Lower leg skin (tissue), 4 donors: ENCODE data around the gene RRP1B. TPM values are rescaled to one million over a fixed set of nuclear protein-coding genes. Genes with fewer than 3 reads are reported as not detected.
A peak's percentile ranks its signal among the peaks of the same experiment; 100 is the strongest.
"Not testable (repeated sequence)": the region's sequence is repeated elsewhere in the genome, so short reads cannot be mapped to it uniquely, and the experiment has no call there.

Source experiments
- DNase-seq, 2 donors: peaks; one replicate each; pipeline ENCODE4 v3.0.0-alpha.2; 2019; ENCODE audit warnings: low spot score in 2 of 2
- H3K4me3 ChIP-seq: fragments of 200-600 bp; sonication (generic); 2 replicates; pipeline ENCODE4 v1.5.1; 2017; ENCODE audit warnings: mild to moderate bottlenecking, low read depth; ENCODE audit not compliant: poor library complexity, severe bottlenecking
- POLR2A ChIP-seq, 2 donors: fragments of 450-650 bp; IDR thresholded peaks; one replicate each; pipeline ENCODE4 v1.6.1; 2016 to 2017; ENCODE audit warnings: antibody characterized with exemption in 2 of 2, mild to moderate bottlenecking in 1 of 2, moderate library complexity in 1 of 2
- WGBS, 2 donors: methylation state at CpG; one replicate each; pipeline ENCODE4 v1.1.5; 2018; 5-methylcytosine and 5-hydroxymethylcytosine counted together
- intact Hi-C: fragments of 100-400 bp; cut with DNase I; formaldehyde crosslinking; loops from one replicate; pipeline ENCODE4 v1.15.0; 2023; ENCODE audit warnings: low total_unique reads
- total RNA-seq, 4 donors: library from RNA; depleted of rRNA; stranded (reverse); fragments of >200 nt; gene quantifications; one replicate each; pipeline ENCODE4 v1.1.0, GENCODE V29; 2016
- TF ChIP-seq, protein P1 (sequence below), 3 donors: fragments of 450-650 bp; IDR thresholded peaks; one replicate each; pipeline ENCODE4 v1.5.1; 2016; ENCODE audit warnings: antibody characterized with exemption in 3 of 3, mild to moderate bottlenecking in 3 of 3, moderate library complexity in 2 of 3

Gene RRP1B
- total RNA-seq, 4 donors from 2014 or later, result 15.4 to 22.2 (median 19.5) TPM

GRCh38 chr21:43667191-43667904 lies 8.0 kb downstream of the RRP1B start:
- H3K4me3 ChIP-seq, result no peak overlapping the region
- intact Hi-C loops, result loop anchor here (10.0 kb wide), 2 partner anchors 57 to 117 kb away; partner anchors contain the start of gene RRP1
- WGBS, 2 donors, result 80 to 86% methylated on average over 7 of the region's 7 CpGs
- DNase-seq, result peak in 1 of 2 donors; percentile 23
- TF ChIP-seq POLR2A (IDR thresholded peaks at IDR 0.05), result no peak
- TF ChIP-seq, protein P1, sequence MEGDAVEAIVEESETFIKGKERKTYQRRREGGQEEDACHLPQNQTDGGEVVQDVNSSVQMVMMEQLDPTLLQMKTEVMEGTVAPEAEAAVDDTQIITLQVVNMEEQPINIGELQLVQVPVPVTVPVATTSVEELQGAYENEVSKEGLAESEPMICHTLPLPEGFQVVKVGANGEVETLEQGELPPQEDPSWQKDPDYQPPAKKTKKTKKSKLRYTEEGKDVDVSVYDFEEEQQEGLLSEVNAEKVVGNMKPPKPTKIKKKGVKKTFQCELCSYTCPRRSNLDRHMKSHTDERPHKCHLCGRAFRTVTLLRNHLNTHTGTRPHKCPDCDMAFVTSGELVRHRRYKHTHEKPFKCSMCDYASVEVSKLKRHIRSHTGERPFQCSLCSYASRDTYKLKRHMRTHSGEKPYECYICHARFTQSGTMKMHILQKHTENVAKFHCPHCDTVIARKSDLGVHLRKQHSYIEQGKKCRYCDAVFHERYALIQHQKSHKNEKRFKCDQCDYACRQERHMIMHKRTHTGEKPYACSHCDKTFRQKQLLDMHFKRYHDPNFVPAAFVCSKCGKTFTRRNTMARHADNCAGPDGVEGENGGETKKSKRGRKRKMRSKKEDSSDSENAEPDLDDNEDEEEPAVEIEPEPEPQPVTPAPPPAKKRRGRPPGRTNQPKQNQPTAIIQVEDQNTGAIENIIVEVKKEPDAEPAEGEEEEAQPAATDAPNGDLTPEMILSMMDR (IDR thresholded peaks at IDR 0.05), result no peak

DNA sequence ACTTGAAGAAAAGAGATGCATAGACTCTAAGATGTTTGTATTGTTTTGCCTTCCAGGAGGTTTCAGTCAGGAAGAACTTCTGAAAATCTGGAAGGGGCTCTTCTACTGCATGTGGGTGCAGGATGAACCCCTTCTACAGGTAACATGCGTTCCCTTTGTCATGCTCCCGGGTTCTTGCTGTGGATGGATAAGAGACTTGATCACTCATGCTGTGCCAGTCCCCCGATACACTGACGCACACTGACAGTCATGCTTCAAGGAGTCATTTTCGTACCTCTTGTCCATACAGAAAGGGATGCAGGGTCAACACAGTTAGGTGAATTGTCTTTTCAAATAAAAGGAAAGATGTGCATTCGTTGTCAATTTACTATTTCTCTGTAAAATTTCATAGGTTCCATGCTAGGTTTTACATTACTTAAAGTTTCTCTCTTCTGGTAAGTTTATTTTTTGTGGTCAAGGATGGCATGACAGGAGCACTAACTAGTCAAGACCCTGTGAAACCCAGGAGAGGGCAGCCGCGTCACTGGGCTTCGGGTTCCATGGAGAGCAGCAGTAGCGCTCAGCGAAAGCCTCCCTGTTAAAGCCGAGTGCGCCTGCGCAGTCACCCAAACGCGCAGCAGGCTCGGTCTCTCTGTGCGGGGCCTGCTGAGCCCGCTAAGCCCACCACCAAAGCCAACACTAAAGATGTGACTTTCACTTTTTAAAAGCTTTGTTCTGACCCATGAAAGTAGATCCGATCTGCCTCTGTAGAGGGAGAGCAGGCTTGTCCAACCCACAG lies 10.7 kb downstream of the RRP1B start:
- 92 to 93% methylated on average over 20 of the region's 20 CpGs for WGBS, 2 donors
- DNase-seq, result peak in 1 of 2 donors; percentile 60
- no peak for TF ChIP-seq POLR2A (IDR thresholded peaks at IDR 0.05)
- TF ChIP-seq, protein P1 (IDR thresholded peaks at IDR 0.05), result no peak
- intact Hi-C loops, result loop anchor here (10.0 kb wide), 2 partner anchors 55 to 115 kb away; partner anchors contain the start of gene RRP1
- H3K4me3 ChIP-seq, result no peak overlapping the region

DNA sequence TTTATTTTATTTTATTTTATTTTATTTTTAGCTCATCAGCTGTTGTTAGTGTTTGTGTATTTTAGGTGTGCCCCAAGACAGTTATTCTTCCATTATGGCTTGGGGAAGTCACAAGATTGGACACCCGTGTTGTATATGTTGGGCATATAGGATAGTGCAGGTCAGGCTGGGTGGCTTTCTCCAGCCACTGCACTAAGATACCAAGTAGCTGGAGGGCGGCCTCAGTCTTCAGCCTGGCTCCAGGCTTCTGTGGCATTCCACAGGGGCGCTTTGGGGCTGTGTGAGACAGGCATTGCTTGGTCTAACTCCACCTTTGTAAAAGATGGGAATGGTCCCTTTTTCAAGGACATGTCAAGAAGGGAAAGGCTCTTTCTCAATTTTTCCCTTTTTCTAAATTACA lies 16.5 kb downstream of the RRP1B start:
- intact Hi-C loops, result no loop called here
- no peak overlapping the region for H3K4me3 ChIP-seq
- peak in 1 of 2 donors; percentile 73 for DNase-seq
- 92 to 96% methylated on average over 3 of the region's 3 CpGs for WGBS, 2 donors
- TF ChIP-seq POLR2A (IDR thresholded peaks at IDR 0.05), result no peak
- TF ChIP-seq, protein P1 (IDR thresholded peaks at IDR 0.05), result no peak

DNA sequence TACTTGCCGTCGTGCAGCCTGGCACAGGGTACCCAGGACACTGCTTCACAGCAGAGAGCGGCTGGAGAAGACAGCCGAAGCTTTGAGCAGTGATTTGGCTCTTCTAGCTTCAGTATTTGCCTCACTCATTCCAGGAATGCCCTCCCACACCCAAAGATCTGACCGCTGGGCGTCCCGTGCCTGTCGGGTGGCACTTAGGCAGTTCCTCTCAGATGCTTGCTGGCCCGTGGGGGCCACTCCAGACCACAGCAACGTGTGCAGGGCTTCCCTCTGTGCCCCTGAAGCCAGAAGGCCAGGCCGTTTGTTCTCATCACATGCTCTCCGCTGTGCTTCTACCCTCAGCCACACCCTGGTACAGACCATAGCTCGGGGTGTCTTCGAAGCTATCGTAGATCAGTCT lies 17.0 kb downstream of the RRP1B start:
- H3K4me3 ChIP-seq, result no peak overlapping the region
- TF ChIP-seq, protein P1 (IDR thresholded peaks at IDR 0.05), result no peak
- no peak for TF ChIP-seq POLR2A (IDR thresholded peaks at IDR 0.05)
- intact Hi-C loops, result no loop called here
- WGBS, 2 donors, result 90 to 97% methylated on average over 15 of the region's 15 CpGs
- DNase-seq, result peak in 1 of 2 donors; percentile 57

GRCh38 chr21:43679951-43680350 lies 20.6 kb downstream of the RRP1B start:
- DNase-seq, result peak in 1 of 2 donors; percentile 13
- intact Hi-C loops, result no loop called here
- TF ChIP-seq, protein P1 (IDR thresholded peaks at IDR 0.05), result no peak
- TF ChIP-seq POLR2A (IDR thresholded peaks at IDR 0.05), result no peak
- no peak overlapping the region for H3K4me3 ChIP-seq
- 95% methylated on average over 12 of the region's 12 CpGs for WGBS, 2 donors

DNA sequence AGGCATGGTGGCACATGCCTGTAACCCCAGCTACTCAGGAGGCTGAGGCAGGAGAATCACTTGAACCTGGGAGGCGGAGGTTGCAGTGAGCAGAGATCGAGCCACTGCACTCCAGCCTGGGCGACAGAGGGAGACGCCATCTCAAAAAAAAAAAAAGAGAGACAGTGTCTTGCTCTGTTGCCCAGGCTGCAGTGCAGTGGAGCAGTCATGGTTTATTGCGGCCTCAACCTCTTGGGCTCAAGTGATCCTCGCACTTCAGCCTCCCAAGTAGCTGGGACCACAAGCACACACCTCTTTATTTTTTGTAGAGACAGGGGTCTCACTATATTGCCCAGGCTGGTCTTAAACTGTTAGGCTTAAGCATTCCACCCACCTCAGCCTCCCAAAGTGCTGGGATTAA lies 21.1 kb downstream of the RRP1B start:
- intact Hi-C loops, H3K4me3 ChIP-seq: not testable (repeated sequence)
- peak in 1 of 2 donors; percentile 18 for DNase-seq
- WGBS, 2 donors, result 88 to 96% methylated on average over 6 of the region's 6 CpGs
